Mammary epithelial cell (primary cell): ENCODE data around the gene GAB1.

ENCODE experiments used
- EZH2 ChIP-seq: IDR thresholded peaks from 2 replicates; pipeline ENCODE4 v1.6.1; 2012; ENCODE audit warnings: low read length, inconsistent platforms, borderline replicate concordance
- TF ChIP-seq, protein P1 (sequence below), 2 donors: IDR thresholded peaks in 1 of 2; conservative IDR thresholded peaks in 1 of 2; 2 replicates each; pipeline ENCODE4 v1.5.1; 2011 to 2012; ENCODE audit warnings: inconsistent platforms in 2 of 2, low read length in 2 of 2, mild to moderate bottlenecking in 2 of 2, control low read depth in 1 of 2, low read depth in 1 of 2; ENCODE audit not compliant: insufficient read depth in 1 of 2; ENCODE audit errors: extremely low read depth in 1 of 2

- TF ChIP-seq, protein P1, sequence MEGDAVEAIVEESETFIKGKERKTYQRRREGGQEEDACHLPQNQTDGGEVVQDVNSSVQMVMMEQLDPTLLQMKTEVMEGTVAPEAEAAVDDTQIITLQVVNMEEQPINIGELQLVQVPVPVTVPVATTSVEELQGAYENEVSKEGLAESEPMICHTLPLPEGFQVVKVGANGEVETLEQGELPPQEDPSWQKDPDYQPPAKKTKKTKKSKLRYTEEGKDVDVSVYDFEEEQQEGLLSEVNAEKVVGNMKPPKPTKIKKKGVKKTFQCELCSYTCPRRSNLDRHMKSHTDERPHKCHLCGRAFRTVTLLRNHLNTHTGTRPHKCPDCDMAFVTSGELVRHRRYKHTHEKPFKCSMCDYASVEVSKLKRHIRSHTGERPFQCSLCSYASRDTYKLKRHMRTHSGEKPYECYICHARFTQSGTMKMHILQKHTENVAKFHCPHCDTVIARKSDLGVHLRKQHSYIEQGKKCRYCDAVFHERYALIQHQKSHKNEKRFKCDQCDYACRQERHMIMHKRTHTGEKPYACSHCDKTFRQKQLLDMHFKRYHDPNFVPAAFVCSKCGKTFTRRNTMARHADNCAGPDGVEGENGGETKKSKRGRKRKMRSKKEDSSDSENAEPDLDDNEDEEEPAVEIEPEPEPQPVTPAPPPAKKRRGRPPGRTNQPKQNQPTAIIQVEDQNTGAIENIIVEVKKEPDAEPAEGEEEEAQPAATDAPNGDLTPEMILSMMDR (conservative IDR thresholded peaks at IDR 0.05 in 1 of 2, IDR thresholded peaks at IDR 0.05 in 1 of 2; ENCODE audit: extremely low read depth in 1 of 2, insufficient read depth in 1 of 2, low read depth in 1 of 2, low read length in 2 of 2), result no peak
- TF ChIP-seq EZH2, result no peak
Measured at GRCh38 chr4:143406523-143406922, 69.8 kb downstream of the GAB1 start.
